Endothelial cell of hepatic sinusoid (primary cell): ENCODE data around the gene AQP2.

Experiments used
- in situ Hi-C: cut with HindIII; loops from 2 replicates; pipeline ENCODE4 v1.10.0; 2017; ENCODE audit warnings: low sequenced_read_pairs

AQP2 gene

DNA sequence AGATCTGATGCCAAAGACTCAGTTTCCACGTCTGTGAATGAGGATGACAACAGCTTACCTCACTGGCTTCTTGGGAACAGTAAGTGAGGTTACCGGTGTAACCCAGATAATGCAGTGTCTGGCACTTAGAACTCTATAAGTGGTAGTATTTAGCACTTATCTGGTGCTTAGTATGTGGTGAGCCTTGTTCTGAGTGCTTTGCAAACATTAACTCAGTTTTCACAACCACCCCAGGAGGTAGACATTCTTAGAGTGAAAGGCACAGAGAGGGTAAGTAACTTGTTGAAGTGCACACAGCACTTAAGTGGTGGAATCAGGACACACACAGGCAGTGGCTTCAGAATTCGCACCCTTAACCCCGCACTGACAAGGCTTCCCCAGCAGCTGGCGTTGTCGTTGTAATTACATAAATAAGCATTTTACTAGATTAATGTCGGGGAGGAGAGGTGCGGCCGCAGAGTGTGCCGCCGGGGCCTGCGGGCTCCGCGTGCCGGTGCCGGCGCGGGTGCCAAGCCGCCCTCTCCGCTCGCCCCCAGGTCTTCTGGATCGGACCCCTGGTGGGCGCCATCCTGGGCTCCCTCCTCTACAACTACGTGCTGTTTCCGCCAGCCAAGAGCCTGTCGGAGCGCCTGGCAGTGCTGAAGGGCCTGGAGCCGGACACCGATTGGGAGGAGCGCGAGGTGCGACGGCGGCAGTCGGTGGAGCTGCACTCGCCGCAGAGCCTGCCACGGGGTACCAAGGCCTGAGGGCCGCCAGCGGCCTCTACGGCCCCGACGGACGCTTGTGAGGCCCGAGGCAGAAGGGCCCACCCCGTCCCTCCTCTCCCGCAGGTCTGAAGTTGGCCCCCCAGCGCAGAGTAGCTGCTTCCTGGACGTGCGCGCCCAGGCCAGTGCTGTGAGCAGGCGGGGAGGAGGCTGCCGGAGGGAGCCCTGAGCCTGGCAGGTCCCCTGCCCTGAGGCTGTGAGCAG is 4.6 kb downstream of the AQP2 start:
- in situ Hi-C loops, result loop anchor here (5.0 kb wide), 1 partner anchor 63 kb away; no protein-coding TSS in a partner anchor

DNA sequence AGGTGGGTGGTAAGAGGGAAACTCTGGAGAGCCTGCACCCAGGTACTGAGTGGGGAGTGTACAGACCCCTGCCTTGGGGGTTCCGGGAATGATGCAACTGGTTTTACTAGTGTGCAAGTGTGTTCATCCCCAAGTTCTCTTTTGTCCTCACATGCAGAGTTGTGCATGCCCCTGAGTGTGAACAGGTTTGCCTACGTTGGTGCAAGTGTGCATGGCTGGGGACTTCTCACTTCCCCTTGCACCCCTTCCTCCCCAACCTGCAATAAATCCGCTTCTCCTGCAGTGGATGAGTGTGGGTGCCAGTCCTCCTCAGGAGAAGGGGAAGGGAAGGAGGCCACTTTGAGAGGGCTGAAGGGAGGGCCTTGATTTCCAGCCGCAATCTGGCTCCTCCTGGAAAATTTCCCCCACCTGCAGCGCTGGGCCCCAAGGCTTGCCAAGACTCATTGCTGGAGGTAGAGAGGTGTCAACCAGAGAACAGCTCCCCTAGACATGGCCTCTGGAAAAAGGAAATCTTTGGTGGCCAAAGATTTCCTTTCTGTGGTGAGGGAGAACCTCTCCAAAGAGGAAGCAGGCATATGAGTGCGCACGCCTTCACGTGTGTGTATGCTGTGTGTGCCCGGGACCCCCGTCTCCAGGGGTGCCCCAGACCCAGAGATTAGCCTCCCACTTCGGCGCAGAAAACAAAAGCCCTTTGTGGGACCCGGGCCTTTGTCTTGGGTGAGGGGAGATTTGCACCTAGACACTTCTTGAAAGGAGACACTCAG is 5.5 kb downstream of the AQP2 start:
- in situ Hi-C loops, result no loop called here

DNA sequence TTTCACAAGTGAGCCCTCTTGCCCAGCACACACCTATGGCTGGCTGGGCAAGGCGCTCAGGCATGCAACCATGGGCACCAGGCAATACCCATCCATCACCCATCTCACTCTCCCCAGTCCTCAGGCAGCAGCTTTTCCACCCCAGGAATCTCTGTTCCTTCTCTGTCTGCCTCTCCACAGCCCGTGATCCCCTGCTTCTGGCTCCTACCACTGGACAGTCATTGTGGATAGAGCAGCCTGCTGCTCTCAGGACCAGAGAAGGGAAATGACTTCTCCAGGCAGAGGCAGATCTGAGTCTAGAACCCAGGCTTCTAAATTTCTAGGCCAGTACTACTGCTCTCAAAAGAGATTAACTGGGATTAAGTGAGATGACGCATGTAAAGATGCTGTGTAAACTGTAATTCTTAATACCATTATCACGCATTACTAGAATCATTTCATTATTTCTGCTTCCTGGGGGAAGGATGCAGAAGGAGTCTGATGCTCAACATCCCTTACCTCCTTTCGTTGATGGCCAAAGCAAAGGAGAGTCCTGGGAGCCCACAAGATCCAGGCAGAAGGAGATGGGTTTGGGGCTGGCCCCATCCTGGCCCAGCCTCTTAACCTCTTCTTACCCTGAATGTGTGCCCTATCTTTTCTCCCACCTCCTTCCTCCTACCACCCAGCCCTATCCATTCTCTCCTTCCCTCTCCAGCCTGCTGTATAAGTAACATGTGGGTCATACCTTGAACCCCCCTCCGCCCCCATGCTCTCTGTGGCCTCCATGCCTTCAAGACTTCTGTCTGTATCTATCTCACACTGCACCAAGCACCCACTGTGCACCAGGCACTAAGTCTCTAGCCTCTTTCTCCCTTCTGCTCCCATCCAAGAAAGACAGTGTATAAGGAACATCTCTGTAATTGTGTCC is 6.4 kb downstream of the AQP2 start:
- in situ Hi-C loops, result no loop called here

DNA sequence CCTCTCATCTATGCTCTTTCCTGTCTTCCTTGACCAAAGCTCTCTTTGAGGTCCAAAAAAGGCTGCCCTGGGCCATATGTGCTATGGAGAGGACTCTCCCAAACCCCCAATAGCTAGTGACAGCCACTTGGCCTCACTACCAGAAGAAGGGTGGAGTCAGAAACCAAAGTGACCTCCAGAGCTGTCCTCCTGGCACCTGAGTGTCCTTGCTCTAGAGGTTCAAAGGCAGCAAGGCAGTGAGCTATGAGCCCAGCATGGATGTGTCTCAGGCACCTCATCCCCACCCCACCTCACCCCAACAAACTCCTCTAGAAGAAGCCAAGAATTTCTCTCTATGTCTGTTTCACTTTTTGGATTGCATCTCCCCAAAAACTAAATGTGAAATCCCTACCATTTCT is 7.0 kb downstream of the AQP2 start:
- in situ Hi-C loops, result no loop called here

DNA sequence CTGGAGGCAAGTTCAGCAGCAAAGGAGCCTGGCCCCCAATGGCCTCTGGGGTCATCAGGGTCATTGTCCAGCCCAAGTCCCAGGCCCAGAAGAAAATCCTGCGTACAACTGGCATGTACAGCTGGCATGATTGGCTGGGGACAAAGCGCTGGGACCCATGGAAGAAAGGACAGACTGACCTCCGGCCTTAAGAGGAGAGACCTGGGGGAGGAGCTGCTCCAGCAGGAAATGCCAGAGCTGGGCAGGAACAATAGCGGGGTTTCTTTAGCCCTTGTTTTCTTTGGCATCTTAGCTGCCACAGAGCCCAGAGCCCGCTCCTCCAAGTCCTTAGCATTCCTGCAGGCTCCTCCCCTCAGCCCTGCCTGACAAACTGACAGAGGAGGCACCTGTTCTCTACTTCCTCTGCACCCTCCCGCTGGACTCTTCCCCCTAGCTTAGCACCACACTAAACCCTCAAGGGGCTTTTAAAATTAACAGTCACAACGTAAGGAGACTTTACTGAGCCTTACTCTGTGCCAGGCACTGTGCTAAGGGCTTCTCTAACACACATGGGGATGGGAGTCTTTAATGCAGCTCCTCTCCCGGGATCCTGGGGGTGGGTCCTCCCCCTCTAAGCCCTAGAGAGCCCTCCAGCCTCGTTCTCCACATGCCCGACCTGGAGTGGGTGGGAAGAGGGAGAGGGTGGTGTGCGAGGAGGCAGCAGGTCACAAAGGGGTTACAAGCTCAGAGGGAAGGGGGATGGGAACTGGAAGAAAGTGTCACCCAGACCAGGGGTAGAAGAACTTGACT is 9.3 kb downstream of the AQP2 start:
- in situ Hi-C loops, result no loop called here

DNA sequence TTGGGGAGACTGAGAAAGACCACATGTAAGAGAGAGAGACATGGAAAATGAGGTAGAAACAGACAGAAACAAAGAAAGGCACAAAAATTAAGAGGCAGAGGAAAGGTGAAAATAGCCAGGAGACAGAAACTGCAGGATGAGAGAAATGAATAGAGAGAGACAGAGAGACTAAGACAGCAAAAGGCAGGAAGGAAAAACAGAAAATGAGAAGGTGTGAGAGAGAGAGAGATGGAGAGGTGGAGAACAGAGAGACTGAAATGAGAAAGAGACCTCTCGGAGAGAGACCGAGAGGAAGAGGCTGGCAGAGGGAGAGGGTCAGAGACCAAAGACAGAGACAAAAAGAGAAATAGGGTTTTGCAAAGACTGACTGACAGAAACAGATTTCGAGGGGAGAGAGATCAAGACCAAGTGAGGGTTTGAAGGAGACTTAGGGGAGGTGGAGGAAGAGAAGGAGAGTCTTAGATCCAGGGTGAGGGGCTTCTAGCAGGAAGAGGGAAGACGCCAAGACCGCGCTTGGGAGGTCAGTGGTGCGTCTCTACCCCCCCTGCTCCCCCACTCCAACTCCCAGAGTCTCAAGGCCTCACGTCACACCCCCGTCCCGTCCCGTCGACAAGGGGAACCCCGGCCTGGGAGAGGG is 10.1 kb downstream of the AQP2 start:
- in situ Hi-C loops, result no loop called here

DNA sequence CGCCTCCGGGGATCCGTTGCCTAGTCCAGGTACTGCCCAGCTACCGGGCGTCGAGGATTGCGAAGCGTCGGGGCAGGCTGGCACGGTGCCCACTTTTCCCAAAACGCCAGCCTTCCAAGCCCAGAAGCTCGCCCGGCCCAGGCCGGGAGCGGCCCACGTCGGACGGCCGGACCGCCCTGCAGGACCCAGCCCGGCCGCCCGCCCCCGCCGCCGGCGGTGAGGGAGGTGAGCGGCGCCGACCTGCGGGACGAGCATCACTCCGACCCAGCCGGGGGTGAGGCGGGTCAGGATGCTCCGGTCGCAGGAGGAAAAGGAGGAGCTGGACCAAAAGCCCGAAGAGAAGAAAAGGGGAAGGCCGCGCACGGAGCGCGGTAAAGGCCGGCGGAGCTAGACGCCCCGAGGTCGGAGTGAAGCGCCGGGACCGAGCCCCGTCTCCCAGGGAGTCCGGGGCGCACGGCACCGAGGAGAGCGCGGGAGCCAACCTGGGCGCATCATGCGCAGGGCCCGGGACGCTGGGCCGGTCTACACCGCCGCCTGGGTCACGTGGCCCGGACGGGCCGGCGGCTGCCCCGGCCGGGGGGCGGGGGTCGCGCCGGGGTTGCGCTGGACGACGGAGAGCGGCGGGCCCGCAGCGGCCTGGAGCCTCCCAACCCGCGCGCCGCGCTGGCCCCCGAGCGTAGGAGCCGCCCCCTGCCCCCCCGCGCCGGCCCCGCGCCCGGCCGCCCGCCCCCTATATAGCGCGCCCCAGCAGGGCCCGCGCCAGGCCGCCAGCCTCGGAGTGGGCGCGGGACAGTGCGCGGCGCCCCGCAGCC is 10.8 kb downstream of the AQP2 start, which contains the start of gene AQP5:
Gene AQP5 (plus strand): TSS at position 762 of the 812 bp plus-strand sequence. CDS start 146 bp downstream, outside the sequence.
- in situ Hi-C loops, result no loop called here

DNA sequence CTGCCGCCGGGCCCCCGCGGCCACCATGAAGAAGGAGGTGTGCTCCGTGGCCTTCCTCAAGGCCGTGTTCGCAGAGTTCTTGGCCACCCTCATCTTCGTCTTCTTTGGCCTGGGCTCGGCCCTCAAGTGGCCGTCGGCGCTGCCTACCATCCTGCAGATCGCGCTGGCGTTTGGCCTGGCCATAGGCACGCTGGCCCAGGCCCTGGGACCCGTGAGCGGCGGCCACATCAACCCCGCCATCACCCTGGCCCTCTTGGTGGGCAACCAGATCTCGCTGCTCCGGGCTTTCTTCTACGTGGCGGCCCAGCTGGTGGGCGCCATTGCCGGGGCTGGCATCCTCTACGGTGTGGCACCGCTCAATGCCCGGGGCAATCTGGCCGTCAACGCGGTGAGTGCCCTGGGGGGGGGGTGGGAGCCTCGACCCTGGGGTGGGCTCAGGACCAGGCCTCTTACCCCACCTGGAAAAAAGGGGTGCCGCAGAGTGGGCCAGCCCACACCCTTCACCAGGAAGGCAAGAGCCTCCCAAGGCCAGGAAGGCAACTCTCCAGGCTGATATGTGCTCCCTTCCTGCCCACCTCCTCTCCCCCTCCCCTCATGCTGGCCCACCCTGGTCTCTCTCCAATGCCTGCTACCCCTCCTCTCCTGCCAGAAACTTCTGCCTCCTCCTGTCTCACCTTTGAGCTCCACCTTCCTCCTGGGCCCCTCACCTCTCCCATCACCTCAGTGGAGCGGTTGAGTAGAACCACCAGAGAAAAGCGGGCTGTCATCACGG is 11.6 kb downstream of the AQP2 start:
- in situ Hi-C loops, result no loop called here

DNA sequence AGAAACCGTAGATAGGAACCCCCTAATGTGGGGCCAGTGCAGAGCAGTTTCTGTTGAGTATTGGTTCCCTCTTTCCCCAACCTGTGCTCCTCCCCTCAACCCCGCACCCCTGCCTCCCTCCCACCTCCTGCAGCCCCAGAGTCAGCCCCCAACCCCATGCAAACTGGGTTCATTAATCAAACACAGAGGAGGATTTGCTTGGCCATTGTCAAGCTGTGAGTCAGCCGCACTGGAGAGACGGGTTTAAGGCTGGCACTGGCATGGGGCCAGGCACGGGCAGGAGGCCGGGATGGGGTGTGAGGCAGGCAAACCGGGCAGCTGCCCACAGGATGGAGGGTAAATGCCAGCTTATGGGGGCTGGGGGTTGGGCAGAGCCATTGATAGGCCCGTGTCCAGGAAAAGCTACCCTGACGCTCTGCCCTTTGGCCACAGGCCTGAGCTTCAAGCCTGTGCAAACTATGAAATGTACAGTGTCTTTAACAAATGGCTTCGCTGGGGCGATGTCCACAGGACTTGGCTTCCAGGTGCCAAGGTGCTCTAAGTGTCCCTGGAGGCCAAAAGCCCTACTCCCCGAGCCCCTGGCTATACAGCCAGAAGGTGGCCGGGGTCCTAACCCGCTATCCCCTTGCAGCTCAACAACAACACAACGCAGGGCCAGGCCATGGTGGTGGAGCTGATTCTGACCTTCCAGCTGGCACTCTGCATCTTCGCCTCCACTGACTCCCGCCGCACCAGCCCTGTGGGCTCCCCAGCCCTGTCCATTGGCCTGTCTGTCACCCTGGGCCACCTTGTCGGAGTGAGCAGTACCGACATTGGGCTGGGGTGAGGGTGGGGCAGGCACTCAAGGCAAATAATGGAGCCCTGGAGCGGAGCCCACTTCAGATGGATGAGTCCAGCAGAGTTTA is 12.6 kb downstream of the AQP2 start:
- in situ Hi-C loops, result no loop called here

DNA sequence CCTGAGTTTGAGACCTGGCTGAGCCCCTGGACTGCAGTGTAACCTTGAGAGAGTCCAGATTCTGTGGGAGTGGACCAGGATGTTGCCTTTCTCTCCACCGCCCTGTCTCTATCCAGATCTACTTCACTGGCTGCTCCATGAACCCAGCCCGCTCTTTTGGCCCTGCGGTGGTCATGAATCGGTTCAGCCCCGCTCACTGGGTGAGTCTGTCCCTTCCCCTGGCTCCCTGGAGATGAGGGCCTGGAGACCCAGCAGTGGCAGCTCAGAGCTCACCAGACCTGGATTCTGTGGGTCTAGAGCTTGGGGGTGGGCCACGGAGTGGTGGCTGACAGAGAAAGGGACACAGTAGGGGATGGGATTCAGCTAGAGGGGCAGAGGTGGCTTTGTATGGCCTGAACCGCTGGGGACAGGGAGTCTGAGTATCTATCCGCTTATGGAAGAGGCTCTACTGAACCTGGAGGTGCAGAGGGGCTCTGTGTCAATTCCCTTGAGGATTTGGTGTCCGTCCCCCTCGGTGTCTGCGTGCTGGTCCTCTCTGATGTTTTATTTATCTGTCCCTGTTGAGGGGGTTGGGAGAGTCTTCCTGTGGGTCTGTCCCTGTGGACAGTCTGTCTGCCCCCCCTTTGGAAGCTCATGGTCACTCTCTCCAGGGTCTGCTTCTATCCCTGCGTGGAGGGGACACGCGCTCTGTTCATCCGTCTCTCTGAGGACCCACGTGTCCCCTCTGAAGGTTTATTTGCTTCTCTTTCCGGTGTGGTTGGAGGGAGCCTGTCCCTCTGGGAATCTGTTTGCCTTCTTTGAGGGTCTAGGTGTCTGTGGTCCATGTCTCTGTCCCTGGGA is 13.7 kb downstream of the AQP2 start:
- in situ Hi-C loops, result no loop called here

DNA sequence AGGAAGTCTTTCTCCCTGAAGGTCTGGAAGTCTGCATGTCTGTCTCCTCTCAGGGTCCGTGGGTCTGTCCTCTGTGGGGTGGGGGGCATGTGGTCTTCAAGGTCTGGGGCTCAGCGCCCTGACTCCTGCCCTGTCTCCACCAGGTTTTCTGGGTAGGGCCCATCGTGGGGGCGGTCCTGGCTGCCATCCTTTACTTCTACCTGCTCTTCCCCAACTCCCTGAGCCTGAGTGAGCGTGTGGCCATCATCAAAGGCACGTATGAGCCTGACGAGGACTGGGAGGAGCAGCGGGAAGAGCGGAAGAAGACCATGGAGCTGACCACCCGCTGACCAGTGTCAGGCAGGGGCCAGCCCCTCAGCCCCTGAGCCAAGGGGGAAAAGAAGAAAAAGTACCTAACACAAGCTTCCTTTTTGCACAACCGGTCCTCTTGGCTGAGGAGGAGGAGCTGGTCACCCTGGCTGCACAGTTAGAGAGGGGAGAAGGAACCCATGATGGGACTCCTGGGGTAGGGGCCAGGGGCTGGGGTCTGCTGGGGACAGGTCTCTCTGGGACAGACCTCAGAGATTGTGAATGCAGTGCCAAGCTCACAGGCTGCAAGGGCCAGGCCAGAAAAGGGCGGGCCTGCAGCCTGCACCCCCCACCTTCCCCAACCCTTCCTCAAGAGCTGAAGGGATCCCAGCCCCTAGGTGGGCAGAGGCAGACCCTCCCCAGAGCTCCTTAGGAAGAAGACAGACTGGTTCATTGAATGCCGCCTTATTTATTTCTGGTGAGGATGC is 14.5 kb downstream of the AQP2 start:
- in situ Hi-C loops, result loop anchor here (5.0 kb wide), 1 partner anchor 102 kb away; no protein-coding TSS in a partner anchor

DNA sequence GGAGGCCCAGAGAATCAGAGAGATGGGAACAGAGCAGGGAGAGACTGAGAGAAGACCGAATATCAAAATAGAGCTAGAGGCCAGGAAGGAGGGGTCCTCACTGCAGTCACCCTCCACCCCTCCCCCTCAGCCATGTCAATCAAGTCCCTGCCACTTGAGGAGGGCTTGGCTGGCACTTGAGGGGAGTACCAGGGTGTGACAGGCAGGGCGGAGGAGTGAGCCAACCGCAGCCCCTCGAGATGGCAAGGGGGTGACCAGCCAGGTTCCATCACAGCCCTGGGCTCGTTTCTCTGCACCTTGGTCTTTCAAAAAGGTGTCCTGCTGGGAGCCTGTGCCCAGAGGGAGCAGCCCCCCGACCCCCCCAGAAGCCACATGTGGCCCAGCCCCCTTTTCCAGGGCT is 15.3 kb downstream of the AQP2 start:
- in situ Hi-C loops, result loop anchor here (5.0 kb wide), 1 partner anchor 101 kb away; no protein-coding TSS in a partner anchor

DNA sequence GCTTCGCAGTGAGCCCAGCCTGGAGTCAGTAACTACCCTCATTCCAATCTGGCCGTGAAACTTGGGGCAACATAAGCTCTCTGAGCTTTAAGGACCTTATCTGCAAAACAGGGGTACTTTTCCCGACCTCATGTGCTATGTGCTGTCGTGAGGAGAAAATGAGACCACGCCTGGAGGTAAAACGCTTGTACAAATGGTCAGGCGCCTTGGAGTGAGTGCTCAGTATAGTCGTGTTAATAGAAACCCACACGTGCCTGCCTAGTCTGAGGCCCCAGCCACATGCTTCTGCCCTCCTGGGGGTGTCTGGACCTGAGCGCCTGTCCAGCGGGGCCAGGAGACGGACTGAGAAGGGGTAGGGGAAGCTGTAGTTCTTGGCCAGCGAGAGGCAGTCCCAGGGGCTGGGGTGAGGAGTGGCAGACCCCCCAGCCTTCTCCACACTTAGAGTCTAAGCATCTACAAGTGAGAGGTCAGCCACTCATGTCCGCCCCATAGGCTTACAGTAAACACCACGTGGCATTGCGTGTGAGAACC is 16.0 kb downstream of the AQP2 start:
- in situ Hi-C loops, result loop anchor here (5.0 kb wide), 1 partner anchor 101 kb away; no protein-coding TSS in a partner anchor

DNA sequence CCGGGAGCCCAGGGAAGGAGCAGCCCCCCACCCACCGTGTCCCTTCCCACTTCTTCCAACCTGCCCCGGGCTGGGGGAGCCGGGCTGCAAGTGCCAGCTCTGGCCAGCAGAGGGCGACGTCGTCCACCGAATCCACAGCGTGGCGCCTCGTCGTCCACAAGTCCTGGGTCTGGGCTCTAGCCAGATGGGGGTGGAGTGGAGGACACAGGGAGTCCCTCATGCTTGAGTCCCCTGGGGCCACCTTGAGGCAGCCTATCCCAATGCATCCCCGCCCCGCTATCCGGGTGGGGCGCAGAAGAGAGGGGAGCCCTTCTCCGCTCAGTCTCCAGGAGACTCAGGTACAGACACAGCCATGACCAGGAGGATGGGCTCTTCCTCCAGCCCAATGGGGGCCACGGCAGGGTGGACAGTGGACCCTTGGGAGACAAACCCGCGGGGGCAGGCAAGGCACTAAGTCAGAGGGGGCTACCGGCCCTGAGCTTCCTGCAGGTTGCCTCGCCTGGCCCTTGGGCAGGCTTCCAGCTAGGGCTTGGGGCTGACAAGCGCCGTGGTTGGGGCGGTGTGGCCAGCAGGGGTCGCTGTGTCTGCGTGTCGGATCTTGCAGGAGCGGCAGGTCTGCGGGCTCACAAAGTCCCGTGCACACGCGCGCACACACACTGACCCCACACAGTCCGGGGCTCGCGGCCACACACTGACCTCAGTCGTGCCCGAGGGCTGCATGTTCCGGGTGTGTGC is 16.7 kb downstream of the AQP2 start:
- in situ Hi-C loops, result loop anchor here (5.0 kb wide), 1 partner anchor 100 kb away; no protein-coding TSS in a partner anchor
